ENCODE results near the gene CDC16. TPM values are rescaled to one million over a fixed set of nuclear protein-coding genes. Genes with fewer than 3 reads are reported as not detected.

Gene CDC16
- total and polyA plus RNA-seq, 2 donors from 2014 or later: 49.3 to 57.7 TPM

GRCh38 chr13:114275304-114275703 lies 40.6 kb downstream of the CDC16 start:
- Histone ChIP-seq H3K27me3 (ENCODE audit: control insufficient read depth, insufficient read depth, low read length) (no peaks in the 10 kb centered on the region), H3K4me1 (ENCODE audit: control insufficient read depth in 2 of 3, insufficient read depth in 2 of 3, low read depth in 1 of 3, low read length in 3 of 3) (peaks cover 2 to 12% (median 2%) of the 10 kb centered on the region in 3 donors), H3K4me3 (ENCODE audit: low read length in 3 of 3) (no peak overlapping the region), H3K27ac (ENCODE audit: low read depth in 2 of 2, low read length in 2 of 2) (no peak overlapping the region), H3K9ac (ENCODE audit: low read length in 3 of 3) (no peak overlapping the region), H3K9me3 (ENCODE audit: control insufficient read depth in 2 of 3, insufficient read depth in 1 of 3, low read length in 3 of 3) (no peaks in the 10 kb centered on the region), H3K36me3 (ENCODE audit: control insufficient read depth in 2 of 3, insufficient read depth in 3 of 3, low read length in 3 of 3) (peaks cover 0 to 19% (median 16%) of the 10 kb centered on the region in 3 donors)
- intact Hi-C loops (cut with DNase I): no loop called here
- no peak for TF ChIP-seq CTCF (IDR thresholded peaks at IDR 0.05; ENCODE audit: borderline replicate concordance, extremely low read depth, insufficient read depth)
- no peak for FAIRE-seq
- DNase-seq: no peak

DNA sequence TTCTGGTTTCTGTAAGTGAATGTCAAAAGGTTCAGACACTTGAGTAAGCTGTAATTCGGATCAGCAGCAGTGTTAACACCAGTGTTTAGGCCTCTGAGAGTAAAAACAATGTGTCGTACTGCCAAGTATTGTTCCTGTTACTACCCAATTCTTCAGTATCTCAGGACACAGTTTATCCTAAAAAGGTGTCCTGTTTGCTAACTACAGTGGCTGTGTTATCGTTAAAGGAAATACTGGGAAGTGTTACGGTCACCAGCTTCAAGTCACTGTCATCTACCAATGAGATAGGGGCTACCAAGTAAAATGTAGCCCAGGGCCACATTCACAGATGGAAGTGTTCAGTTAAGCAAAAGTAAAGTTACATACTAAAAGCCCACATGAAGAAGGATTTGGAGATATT lies 44.4 kb downstream of the CDC16 start:
- no peak overlapping the region for H3K9ac ChIP-seq (ENCODE audit: low read length in 3 of 3)
- H3K27ac ChIP-seq (ENCODE audit: low read depth in 2 of 2, low read length in 2 of 2): no peak overlapping the region
- H3K4me1 ChIP-seq (ENCODE audit: control insufficient read depth in 2 of 3, insufficient read depth in 2 of 3, low read depth in 1 of 3, low read length in 3 of 3): peaks cover 2 to 17% (median 2%) of the 10 kb centered on the region in 3 donors
- DNase-seq (no peak), FAIRE-seq (no peak)
- H3K27me3 ChIP-seq (ENCODE audit: control insufficient read depth, insufficient read depth, low read length): no peaks in the 10 kb centered on the region
- no peaks in the 10 kb centered on the region for H3K9me3 ChIP-seq (ENCODE audit: control insufficient read depth in 2 of 3, insufficient read depth in 1 of 3, low read length in 3 of 3)
- H3K4me3 ChIP-seq (ENCODE audit: low read length in 3 of 3): no peak overlapping the region
- H3K36me3 ChIP-seq (ENCODE audit: control insufficient read depth in 2 of 3, insufficient read depth in 3 of 3, low read length in 3 of 3): peaks cover 0 to 8% (median 5%) of the 10 kb centered on the region in 3 donors
- no peak for TF ChIP-seq CTCF (IDR thresholded peaks at IDR 0.05; ENCODE audit: borderline replicate concordance, extremely low read depth, insufficient read depth)
- intact Hi-C loops (cut with DNase I): no loop called here

- no peak for FAIRE-seq
- intact Hi-C loops (cut with DNase I): no loop called here
- peak overlapping the region; percentile 3 to 25 for H3K27ac ChIP-seq (ENCODE audit: low read depth in 2 of 2, low read length in 2 of 2)
- peak overlapping the region in 1 of 3 donors; percentile 77 for H3K9ac ChIP-seq (ENCODE audit: low read length in 3 of 3)
- TF ChIP-seq CTCF (IDR thresholded peaks at IDR 0.05; ENCODE audit: borderline replicate concordance, extremely low read depth, insufficient read depth): no peak
- DNase-seq: peak in 1 of 5 donors; percentile 48
- H3K4me3 ChIP-seq (ENCODE audit: low read length in 3 of 3): peak overlapping the region in 1 of 3 donors; percentile 75
- no peaks in the 10 kb centered on the region for H3K27me3 ChIP-seq (ENCODE audit: control insufficient read depth, insufficient read depth, low read length)
- no peaks in the 10 kb centered on the region for H3K9me3 ChIP-seq (ENCODE audit: control insufficient read depth in 2 of 3, insufficient read depth in 1 of 3, low read length in 3 of 3)
- H3K36me3 ChIP-seq (ENCODE audit: control insufficient read depth in 2 of 3, insufficient read depth in 3 of 3, low read length in 3 of 3): peaks cover 0 to 8% (median 3%) of the 10 kb centered on the region in 3 donors
- H3K4me1 ChIP-seq (ENCODE audit: control insufficient read depth in 2 of 3, insufficient read depth in 2 of 3, low read depth in 1 of 3, low read length in 3 of 3): peaks cover 2 to 17% (median 2%) of the 10 kb centered on the region in 3 donors
Observed at GRCh38 chr13:114279758-114280355, 45.2 kb downstream of the CDC16 start.

Data from kidney (tissue), 14 donors.